HT-29 (cell line): ENCODE data around the gene TMEM178B. TPM values are rescaled to one million over a fixed set of nuclear protein-coding genes. Genes with fewer than 3 reads are reported as not detected.
"Not testable (repeated sequence)": the region's sequence is repeated elsewhere in the genome, so short reads cannot be mapped to it uniquely, and the experiment has no call there.

ENCODE experiments used
- DNase-seq: peaks from one replicate; pipeline ENCODE4 v3.0.0-alpha.2; 2015; ENCODE audit warnings: low spot score
- total RNA-seq: library from RNA; depleted of rRNA; stranded (reverse); fragments of >200 nt; shearing (Covaris generic); gene quantifications from 2 replicates; pipeline ENCODE4 v1.2.3, GENCODE V29; 2014

The TMEM178B gene
- total RNA-seq, 1 experiment from 2014 or later: 2.1 TPM

DNA sequence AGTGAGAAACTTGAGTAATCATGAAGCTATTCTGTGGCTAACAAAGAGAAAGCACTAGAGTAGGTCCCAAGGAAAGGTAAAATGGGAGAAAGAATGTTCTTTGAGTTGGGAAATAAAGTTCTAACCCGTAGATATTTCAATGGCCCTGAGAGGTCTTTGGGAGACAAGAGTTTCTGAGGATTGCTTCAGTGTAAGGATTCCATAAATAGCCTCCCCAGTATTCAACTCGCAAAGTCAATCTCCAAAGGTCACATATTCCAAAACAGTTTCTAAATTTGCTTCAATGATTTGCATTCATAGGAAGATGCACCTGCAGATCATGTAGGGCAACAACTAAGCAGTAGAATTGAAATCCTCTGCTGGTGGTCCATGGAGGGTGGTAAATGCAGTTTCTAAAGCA is 238.5 kb downstream of the TMEM178B start:
- no peak for DNase-seq

DNA sequence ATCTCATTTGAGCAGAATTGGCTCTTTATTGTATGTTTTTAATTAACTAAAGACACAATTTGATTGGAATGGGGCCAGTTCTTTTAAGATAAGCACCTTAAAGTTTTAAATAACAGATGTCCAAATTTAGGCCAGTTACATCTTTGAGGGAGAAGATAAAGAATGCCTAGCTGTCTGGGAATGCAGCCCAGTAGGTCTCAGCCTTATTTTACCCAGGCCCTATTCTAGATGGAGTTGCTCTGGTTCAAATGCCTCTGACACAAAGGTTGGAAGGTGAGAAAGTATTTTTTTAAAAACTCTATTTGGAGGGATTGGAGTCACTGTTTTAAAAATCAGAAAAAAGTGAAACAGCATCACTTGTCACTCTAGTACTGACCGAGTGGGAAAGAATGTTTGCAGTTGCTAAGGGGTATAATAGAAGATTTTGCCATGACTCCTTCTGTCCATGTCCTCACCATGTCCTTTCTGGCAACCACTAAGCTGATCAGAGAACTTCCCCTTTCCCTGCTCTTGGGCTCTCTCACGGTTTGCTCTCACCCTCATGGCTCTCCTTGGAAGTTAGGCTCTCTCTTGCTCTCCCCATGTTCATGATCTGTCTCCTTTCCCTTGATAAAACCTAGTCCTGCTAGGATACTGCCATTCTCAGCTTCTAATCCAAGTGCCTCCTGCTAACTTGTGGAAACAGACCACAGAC is 239.1 kb downstream of the TMEM178B start:
- no peak for DNase-seq

DNA sequence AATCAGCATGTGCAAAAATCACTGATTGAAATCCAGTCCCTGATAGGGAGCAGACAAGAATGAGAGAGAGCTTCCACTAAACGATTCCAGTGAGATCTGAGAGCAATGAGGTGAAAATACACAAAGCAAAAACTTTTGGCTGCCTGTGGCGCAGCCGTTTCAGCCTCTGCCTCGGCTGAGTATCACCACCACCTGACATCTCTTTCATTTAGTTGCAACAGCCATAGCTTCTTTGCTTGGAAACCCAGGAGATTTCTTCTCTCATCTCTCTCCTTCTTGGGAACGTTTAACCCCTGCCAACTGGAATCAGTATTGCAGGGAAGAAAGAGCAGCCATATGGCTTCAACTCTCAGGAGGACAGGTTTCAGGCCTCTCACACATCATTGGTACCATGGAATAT is 240.0 kb downstream of the TMEM178B start:
- DNase-seq: no peak

DNA sequence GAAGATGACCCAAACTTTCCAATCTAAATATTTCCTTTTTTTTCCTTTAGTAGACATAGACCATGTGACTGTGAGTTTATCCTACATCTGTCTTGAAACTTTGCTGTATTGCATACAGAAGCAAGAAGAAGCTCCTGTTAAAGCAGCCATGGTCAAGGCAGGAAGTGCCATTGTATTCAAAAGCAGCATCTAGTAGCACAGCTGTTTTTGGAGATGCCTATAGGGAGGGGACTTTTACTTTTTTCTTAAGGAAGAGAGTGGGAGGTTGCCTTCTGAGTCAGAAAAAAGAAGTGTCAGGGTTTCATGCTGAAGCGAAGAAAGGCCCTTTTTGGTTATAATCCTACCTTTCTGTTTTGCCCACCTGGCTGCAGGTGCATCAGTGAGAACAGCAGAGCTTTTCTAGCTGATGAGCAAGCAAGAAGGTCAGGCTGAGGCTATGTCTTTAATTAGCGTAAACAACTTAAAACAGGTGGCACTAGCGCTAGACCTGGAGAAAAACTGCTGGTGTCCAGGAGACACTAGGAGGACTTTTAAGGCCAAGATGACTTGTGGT is 243.2 kb downstream of the TMEM178B start:
- DNase-seq: no peak

DNA sequence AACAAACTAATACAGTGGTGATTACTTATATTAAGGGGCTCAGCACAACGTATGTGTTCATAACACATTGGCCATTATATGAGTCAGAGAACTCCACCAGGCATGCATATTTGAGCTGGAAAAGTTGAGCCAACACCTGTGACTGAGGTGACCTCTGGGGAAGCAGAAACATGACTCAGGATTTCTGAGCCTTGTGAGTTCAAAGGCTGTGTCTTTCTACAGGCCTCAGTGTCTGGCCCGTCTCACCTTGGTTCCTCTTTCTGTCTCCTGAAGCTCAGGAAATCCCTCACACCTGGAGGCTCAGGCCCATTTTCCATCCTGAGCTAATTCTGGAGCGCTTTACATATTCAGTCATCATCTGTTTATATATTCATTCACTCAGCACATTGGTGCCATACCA is 246.4 kb downstream of the TMEM178B start:
- DNase-seq: no peak

DNA sequence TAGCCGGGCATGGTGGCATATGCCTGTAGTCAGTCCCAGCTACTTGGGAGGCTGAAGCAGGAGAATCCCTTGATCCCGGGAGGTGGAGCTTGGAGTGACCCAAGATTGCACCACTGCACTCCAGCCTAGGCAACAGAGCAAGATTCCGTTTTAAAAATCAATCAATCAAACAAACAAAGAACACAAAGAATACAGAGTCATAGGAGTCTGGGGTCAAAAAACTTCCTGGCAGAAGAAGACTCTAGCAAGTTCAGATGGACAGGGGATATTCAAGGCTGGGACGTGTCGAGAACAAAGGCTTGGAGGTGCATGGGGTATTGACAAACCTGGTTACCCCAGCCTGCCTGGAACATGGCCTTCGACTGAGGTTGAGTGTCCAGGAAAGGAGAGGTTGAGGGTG is 248.5 kb downstream of the TMEM178B start:
- DNase-seq: no peak

DNA sequence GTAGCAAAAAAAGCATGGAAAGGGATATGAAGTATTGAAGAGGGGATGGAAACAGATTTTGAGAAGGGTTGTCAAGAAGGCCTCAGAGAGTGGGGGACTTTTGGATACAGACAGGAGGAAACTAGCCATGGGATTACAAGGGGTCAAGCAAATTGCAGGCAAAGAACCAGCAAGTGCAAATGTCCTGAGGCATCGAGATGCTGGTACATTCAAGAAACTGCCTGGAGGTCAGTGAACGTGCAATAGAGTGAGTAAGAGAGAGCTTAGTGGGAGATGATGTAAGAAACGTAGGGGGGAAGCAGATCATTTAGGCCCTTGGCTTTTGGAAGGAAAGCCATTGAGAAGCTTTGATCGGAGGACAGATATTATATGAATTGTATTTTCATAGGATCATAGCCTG is 250.0 kb downstream of the TMEM178B start:
- no peak for DNase-seq

DNA sequence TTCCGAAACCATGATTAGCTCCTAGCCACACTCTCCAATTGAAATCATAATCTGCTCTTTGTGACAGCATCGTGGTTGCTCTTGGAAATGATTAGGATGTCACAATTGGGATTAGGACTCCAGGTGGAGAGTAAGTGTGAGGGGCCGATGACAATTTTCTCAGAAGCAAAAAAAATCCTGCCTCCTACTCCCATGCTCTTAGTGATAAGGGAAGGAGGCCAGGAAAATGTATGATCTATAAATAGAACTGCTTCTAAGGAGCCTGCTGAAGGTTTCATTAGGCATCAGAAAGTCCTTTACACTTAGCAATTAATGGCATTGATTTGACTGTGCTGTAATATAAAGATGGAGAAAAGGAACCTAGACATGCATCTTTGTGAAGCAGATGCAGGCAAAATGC is 251.0 kb downstream of the TMEM178B start:
- no peak for DNase-seq

DNA sequence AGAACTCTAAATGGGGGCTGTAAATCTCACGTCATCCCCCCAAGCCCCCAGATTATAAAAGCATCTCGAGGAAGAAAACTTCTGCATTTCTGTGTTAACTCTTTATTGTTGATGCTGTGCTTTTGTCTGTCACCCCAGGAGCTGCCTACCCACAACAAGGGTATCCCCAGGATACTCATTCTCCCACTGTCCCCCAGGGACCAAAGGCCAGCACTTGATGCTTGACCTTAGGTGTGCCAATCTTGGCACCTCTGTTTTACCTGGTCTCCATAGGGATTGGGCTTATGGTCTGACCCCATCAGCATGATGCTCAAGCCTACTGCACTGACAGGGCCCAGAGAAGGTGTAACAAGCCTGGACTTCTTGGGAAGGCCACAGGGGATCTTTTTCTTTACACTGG is 251.4 kb downstream of the TMEM178B start:
- DNase-seq: no peak

DNA sequence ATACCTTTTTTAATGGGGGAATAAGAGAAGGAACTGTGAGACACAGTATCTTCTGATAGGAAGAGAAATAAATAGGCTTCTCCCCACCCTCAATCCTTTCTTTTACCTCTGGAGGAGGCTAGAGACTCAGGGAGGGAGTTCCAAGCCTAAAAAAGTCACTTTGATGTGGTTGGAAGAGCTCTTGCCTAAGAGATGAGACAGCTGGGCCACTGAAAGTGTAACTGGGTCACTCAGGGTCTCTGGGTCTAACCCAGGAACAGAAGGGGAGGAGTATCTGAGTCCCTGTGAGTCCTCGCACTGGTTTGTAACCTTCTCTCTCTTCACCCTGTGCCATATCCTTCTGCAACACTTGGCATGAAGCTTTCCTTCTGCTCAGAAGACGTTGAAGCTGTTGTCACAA is 254.4 kb downstream of the TMEM178B start:
- DNase-seq: no peak

DNA sequence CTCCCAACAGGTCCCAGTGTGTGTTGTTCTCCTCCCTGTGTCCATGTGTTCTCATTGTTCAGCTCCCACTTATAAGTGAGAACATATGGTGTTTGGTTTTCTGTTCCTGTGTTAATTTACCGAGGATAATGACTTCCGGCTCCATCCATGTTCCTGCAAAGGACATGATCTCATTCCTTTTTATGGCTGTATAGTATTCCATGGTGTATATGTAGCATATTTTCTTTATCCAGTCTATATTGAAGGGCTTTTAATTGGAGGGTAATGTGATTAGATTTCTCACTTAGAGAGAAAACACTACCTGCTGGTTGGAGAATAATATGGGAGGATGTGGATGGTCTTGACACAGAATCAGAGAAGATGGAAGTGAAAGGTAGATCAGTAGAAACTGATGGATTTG is 256.4 kb downstream of the TMEM178B start:
- not testable (repeated sequence) for DNase-seq

DNA sequence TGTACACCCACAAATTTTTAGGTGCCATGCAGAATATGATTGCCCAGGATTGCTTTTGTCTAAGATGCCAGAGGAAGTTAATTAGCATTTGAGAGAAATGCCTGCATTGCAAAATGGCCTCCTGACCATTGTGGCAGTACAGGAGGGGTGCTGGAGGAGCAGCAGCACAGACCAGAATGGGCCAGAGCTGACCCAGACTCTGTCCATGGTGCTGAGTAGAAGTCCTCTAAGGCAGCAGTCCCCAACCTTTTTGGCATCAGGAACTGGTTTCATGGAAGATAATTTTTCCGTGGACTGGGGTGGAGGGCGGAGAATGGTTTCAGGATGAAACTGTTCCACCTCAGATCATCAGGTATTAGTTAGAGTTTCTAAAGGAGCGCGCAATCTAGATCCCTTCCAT is 259.6 kb downstream of the TMEM178B start:
- peak; percentile 31 for DNase-seq

DNA sequence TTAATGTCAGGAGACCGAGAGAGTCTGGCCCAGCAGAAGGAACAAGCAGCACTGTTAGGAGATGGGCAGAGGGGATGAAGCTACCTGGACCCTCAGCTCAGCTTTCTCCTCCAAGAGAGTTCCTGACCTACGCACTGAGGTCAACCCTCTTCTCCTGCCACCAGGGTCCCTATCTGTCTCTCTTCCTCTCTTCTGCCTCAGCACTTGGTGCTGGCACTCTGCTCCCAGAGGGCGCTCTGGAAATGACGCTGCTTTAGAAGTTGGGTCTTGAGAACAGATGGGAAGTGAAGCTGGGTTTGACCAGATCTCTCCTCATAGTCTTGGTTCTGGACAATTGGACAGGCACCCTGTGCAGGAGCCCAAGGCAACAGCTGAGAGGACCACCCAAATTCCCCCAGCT is 261.3 kb downstream of the TMEM178B start:
- no peak for DNase-seq

DNA sequence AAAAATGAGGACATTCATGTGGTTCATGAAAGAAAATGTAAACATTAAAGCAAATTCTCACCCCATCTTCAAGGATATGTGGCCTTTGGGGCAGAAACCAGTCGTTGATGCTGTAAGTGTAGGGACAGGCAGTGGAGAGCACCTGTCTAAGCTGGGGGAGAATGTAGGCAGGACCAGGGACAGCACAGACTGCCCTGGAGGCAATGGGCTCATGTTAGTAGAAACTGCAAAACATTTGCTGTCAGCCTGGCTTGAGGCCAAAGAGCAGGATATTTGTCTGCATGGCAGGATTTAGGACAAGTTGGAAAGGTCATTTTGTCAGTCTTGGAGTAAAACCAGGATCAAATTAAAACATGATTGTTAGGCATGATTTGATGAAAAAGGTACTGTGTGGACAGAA is 265.7 kb downstream of the TMEM178B start:
- DNase-seq: no peak

DNA sequence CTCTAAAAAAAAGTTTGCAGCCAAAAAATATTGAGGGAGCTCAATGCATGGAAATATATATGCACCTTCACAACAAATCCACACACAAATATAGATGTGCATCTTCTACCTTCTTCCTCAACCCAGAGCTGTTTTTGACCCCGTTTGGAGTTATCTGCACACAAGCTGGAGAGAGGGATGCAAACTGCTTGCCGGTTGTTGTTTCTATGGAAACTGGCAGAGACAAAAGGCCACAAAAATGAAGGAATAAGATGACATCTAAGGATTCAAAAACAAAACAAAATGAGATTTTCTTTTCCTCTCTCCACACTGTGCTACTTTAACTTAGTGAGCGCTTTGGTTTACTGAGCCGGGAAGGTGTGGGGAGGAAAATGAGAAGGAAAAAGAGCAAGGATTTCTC is 267.1 kb downstream of the TMEM178B start:
- no peak for DNase-seq

DNA sequence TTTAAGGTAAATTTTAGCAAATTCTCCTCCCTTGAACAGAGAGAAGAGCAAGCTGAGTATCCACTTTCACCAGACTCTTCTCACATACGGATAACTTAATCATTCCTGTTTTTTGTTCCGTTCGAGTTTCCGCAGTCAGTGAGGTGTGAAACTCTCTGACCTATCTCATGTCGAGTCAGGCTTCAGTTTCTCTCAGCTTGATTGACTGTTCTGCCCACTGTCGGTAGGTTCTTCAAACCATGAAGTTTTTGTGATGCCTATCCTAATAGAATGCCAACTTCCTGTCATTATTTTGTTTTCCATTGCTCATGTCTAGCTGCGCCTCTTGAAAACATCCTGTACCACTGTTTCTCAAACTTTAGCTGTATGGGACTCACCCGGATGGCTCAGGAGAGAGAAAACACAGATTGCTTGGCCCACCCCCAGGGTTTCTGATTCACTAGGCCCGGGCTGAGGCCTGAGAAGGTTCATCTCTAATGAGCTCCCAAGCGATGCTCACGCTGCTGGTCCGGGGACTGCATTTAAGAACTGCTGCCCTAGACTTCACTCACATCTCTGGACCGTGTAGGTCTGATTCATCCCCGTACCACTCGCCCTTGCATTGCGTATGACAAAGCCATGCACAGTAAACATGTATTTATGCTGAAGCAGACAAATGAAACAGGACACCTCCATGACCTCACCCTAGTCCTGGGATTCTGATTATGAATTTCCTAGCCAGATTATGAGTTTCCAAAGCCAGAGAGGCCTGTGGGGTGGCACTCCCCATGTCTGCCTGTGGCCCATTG is 269.0 kb downstream of the TMEM178B start:
- DNase-seq: no peak

DNA sequence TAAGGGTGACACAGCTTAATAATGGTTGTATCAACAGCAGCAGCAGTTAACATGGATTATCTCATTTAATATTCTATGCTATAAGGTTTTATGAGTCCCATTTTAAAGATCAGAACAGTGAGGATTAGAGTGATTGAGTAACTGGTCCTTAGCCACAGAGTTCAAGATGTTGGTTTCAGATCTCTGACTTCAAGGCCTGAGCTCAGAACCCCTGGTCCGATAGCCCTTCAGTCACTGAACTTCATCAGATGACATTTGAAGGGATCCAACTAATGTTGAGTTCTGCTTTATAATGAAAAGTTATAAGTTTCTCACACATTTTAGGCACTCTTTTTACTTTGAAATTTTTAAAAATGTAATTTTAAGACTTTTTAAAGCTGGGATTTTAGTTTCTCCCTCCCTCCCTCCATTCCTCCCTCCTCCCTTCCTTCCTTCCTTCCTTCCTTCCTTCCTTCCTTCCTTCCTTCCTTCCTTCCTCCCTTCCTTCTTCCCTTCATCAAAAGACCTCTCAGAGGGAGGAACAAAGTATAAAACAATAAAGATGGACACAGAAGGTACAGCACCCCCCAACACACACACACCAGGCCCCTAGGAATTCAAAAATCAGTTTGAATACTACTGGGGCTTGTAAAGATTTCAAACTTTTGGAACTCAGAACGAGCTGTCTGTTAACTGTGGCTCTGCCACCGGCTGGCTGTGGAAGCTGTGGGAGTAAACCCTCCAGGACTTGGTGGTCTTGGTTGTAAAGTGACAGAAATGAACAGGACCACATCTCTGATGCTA is 270.5 kb downstream of the TMEM178B start:
- DNase-seq: no peak

DNA sequence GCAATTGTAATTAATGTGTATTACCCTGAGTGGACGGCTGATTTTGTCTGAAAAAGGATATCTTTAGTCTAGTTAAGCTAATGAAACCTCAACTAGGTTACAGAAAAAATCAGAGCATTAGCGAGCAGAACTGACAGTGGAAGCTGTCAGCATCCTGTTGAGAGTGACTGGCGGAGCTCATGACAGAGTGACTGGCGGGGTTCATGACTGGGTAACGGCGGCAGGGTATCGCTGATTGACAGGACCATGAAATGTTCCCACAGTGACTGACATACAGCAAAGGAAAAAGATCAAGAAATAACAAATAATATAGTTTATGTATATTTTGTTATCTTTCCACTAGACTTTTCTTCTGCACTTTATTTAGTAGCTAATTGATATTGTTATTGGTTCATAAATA is 274.9 kb downstream of the TMEM178B start:
- no peak for DNase-seq

DNA sequence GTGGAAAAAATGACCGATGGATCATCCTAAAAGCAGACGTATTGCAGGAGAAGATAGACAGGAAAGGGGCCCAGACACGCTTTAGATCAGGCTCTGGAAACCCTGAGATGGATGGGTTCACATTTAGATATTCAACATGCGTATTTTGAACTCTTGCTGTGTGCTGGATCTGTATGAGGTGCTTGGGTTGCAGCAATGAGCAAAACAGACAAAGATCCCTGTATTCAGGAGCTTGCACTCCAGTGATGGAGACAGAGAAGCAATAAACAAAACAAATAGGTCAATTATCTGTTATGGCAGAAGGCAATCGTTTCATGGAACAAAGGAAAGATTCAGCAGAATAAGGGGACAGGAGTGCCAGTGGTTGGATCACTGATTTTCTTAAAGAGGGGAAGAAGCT is 275.5 kb downstream of the TMEM178B start:
- DNase-seq: no peak

DNA sequence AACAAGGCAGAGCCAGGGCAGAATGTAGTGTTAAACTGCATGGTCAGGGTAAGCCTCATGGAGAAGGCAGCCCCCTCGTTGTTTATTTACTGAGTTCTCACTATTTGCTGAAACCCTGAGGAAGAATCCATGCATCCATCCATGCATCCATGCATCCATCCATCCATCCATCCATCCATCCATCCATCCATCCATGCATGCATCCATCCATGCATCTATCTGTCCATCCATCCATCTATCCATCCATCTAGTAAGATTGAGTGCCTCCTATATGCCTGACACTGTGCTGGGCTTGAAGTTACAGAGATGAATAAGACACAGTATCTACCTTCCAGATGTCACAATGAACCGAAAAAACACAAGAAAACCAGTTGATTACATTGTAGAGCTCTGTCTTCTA is 275.9 kb downstream of the TMEM178B start:
- no peak for DNase-seq

DNA sequence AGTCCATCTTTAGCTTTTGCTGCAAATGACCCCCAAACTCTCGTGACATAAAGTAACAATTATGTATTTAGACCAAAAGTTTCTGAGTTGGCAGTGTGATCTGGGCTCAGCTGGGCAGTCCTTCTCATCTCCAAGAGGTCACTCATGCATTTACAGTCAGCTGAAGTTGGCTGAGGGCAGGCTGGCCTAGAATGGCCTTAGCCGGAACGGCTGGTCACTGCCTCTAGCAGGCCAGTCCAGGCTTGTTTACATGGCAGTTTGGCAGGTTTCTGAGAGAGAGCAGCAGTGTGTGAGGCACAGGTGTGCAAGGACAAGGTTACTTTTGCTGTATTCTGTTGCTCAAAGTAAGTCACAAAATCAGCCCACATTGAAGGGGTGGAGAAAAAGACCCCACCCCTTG is 277.3 kb downstream of the TMEM178B start:
- no peak for DNase-seq

DNA sequence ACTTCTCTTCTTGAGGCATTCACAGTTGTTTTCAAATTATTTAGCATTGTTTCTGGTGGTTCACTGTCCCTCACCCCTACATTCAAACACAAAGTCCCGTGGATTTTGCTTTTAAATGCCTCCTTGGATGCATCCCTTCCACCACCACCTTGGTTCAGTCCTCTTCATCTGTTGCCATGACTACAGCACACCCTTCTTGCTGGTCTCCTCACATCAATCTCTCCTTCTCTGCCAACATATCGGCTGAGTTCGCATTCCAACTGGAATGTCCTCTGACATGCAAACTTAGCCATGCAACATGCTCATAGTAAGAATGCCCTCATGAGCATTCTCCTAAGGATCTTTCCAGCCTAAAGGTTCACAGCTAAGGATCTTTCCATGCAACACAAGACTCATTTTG is 279.1 kb downstream of the TMEM178B start:
- no peak for DNase-seq
